Osteoblast (primary cell): ENCODE data around the gene GAS5. TPM values are rescaled to one million over a fixed set of nuclear protein-coding genes. Genes with fewer than 3 reads are reported as not detected.
A peak's percentile ranks its signal among the peaks of the same experiment; 100 is the strongest.
"Not testable (repeated sequence)": the region's sequence is repeated elsewhere in the genome, so short reads cannot be mapped to it uniquely, and the experiment has no call there.

Source experiments
- DNase-seq: peaks from one replicate; pipeline ENCODE4 v3.0.0; 2011; ENCODE audit warnings: low spot score, mixed read lengths; ENCODE audit not compliant: insufficient read length; ENCODE audit errors: missing footprints
- H2AFZ ChIP-seq: 2 replicates; pipeline ENCODE4 v1.6.0; 2011; ENCODE audit warnings: mild to moderate bottlenecking, low read length
- H3K27ac ChIP-seq: 2 replicates; pipeline ENCODE4 v1.5.1; 2011; ENCODE audit warnings: mild to moderate bottlenecking, low read depth, low read length, moderate library complexity
- H3K27me3 ChIP-seq: 2 replicates; pipeline ENCODE4 v1.6.0; 2012; ENCODE audit warnings: mild to moderate bottlenecking, control low read depth, inconsistent platforms, low read length, moderate library complexity; ENCODE audit not compliant: insufficient read depth
- H3K36me3 ChIP-seq: 2 replicates; pipeline ENCODE4 v1.5.1; 2011; ENCODE audit warnings: mild to moderate bottlenecking, low read length, control low read depth, moderate library complexity; ENCODE audit not compliant: insufficient read depth
- H3K4me1 ChIP-seq: 2 replicates; pipeline ENCODE4 v1.5.1; 2011; ENCODE audit warnings: mild to moderate bottlenecking, low read length, control low read depth, moderate library complexity; ENCODE audit not compliant: insufficient read depth
- H3K4me2 ChIP-seq: 2 replicates; pipeline ENCODE4 v1.6.0; 2011; ENCODE audit warnings: mild to moderate bottlenecking, low read length; ENCODE audit not compliant: insufficient read depth
- H3K4me3 ChIP-seq: fragments of 200-600 bp; sonication (generic); 3 replicates; pipeline ENCODE4 v1.5.1; 2012; ENCODE audit warnings: mild to moderate bottlenecking, low read length, inconsistent platforms; ENCODE audit not compliant: insufficient read depth
- H3K79me2 ChIP-seq: 2 replicates; pipeline ENCODE4 v1.6.0; 2012; ENCODE audit warnings: mild to moderate bottlenecking, low read length, control low read depth, inconsistent platforms; ENCODE audit not compliant: insufficient read depth
- H3K9me3 ChIP-seq: 2 replicates; pipeline ENCODE4 v1.5.1; 2011; ENCODE audit warnings: low read depth, low read length, control low read depth
- H4K20me1 ChIP-seq: 2 replicates; pipeline ENCODE4 v1.6.0; 2012; ENCODE audit warnings: mild to moderate bottlenecking, low read length, control low read depth; ENCODE audit not compliant: insufficient read depth
- total RNA-seq: library from RNA; depleted of rRNA; stranded (reverse); fragments of >200 nt; gene quantifications from 2 replicates; pipeline ENCODE4 v1.2.3, GENCODE V29; 2012
- TF ChIP-seq, protein P1 (sequence below): IDR thresholded peaks from 2 replicates; pipeline ENCODE4 v1.5.1; 2011; ENCODE audit warnings: mild to moderate bottlenecking, low read depth, low read length, moderate library complexity; ENCODE audit errors: extremely low read depth

GAS5 gene
- total RNA-seq, 1 donor, result 220 TPM

DNA sequence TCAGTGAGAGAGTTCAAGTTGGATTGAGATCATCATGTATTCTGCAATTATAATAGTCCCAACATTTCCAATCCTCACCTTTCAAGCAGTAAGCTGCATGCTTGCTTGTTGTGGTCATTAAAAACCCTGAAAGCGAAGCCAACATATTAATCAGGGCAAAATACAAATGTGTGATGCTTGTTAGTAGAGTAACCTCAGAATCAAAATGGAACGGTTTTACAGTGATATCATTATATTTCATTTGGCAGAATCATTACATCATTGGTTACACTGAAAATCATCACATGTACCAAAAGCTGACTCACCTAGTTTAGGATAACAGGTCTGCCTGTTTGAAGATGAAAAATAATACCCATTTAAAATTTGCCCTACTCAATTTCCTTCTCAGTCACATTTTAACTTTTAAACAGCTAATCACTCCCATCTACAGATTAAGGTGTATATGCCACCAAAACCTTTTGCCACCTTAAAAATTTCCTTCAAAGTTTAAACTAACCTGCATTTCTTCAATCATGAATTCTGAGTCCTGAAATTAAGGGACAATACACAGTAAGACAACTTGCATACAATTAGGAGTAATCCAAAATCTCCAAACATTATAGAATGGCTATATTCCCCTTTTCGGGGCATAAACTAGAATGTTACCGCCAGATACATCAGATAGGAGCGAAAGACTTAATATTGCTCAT lies 3.5 kb downstream of the GAS5 start:
- DNase-seq, result no peak
- Histone ChIP-seq H4K20me1 (peaks cover 51% of the 10 kb centered on the region), H3K27ac (peak overlapping the region; percentile 53), H3K4me3 (peak overlapping the region; percentile 96), H3K79me2 (peaks cover 27% of the 10 kb centered on the region), H3K36me3 (peaks cover 51% of the 10 kb centered on the region), H3K27me3 (no peaks in the 10 kb centered on the region), H2AFZ (no peak overlapping the region), H3K4me1 (peaks cover 18% of the 10 kb centered on the region), H3K4me2 (peak overlapping the region; percentile 93), H3K9me3 (no peaks in the 10 kb centered on the region)
- TF ChIP-seq, protein P1, sequence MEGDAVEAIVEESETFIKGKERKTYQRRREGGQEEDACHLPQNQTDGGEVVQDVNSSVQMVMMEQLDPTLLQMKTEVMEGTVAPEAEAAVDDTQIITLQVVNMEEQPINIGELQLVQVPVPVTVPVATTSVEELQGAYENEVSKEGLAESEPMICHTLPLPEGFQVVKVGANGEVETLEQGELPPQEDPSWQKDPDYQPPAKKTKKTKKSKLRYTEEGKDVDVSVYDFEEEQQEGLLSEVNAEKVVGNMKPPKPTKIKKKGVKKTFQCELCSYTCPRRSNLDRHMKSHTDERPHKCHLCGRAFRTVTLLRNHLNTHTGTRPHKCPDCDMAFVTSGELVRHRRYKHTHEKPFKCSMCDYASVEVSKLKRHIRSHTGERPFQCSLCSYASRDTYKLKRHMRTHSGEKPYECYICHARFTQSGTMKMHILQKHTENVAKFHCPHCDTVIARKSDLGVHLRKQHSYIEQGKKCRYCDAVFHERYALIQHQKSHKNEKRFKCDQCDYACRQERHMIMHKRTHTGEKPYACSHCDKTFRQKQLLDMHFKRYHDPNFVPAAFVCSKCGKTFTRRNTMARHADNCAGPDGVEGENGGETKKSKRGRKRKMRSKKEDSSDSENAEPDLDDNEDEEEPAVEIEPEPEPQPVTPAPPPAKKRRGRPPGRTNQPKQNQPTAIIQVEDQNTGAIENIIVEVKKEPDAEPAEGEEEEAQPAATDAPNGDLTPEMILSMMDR, result no peak

- Histone ChIP-seq H3K36me3 (peaks cover 55% of the 10 kb centered on the region), H3K4me2 (peak overlapping the region; percentile 93)
Observed at GRCh38 chr1:173863224-173864161, 4.3 kb downstream of the GAS5 start.

GRCh38 chr1:173862769-173863223 lies 5.0 kb downstream of the GAS5 start:
- no peaks in the 10 kb centered on the region for H3K27me3 ChIP-seq
- H2AFZ ChIP-seq, result no peak overlapping the region
- no peak overlapping the region for H3K4me3 ChIP-seq
- TF ChIP-seq, protein P1, result no peak
- H3K4me2 ChIP-seq, result no peak overlapping the region
- DNase-seq, result peak; percentile 89
- peaks cover 16% of the 10 kb centered on the region for H3K4me1 ChIP-seq
- peaks cover 51% of the 10 kb centered on the region for H4K20me1 ChIP-seq
- H3K9me3 ChIP-seq, result no peaks in the 10 kb centered on the region
- peaks cover 55% of the 10 kb centered on the region for H3K36me3 ChIP-seq
- H3K27ac ChIP-seq, result peak overlapping the region; percentile 34
- H3K79me2 ChIP-seq, result peaks cover 27% of the 10 kb centered on the region

More at GRCh38 chr1:173863224-173864161, 4.3 kb downstream of the GAS5 start:
- no peak for DNase-seq
- TF ChIP-seq, protein P1, result no peak
- Histone ChIP-seq H3K4me3 (no peak overlapping the region), H3K27ac (peak overlapping the region; percentile 53), H3K4me1 (peaks cover 16% of the 10 kb centered on the region), H3K79me2 (peaks cover 27% of the 10 kb centered on the region), H4K20me1 (peaks cover 51% of the 10 kb centered on the region), H2AFZ (no peak overlapping the region), H3K27me3 (no peaks in the 10 kb centered on the region), H3K9me3 (no peaks in the 10 kb centered on the region)

DNA sequence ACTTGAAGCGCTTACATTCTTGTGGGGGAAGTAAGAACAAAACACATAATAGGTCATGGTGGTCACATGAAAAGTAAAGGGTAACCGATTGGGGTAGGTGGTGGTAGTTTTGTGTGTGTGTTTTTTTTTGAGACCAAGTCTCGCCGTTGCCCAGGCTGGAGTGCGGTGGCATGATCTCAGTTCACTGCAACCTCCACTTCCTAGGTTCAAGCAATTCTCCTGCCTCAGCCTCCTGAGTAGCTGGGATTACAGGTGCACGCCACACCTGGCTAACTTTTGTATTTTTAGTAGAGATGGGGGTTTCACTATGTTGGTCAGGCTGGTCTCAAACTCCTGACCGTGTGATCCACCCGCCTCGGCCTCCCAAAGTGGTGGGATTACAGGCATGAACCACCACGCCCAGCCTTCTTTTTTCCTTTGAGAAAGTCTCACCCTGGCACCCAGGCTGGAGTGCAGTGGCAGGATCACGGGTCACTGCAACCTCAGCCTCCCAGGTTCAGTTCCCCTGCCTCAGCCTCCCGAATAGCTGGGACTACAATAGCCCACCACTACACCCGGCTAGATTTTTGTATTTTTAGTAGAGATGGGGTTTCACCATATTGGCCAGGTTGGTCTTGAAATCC lies 5.5 kb downstream of the GAS5 start:
- not testable (repeated sequence) for H3K4me3 ChIP-seq, H3K4me2 ChIP-seq, H3K27me3 ChIP-seq, H3K9me3 ChIP-seq, H2AFZ ChIP-seq, H3K27ac ChIP-seq, DNase-seq
- Histone ChIP-seq H3K4me1 (peaks cover 16% of the 10 kb centered on the region), H3K36me3 (peaks cover 57% of the 10 kb centered on the region), H4K20me1 (peaks cover 46% of the 10 kb centered on the region), H3K79me2 (peaks cover 21% of the 10 kb centered on the region)
